DOHH2 (cell line): ENCODE measurements around the gene KRT85.

Experiments
- EZH2phosphoT487 ChIP-seq: fragments of 200-600 bp; sonication (generic); IDR thresholded peaks from 2 replicates; pipeline ENCODE4 v1.6.1; 2017; ENCODE audit warnings: borderline replicate concordance, mild to moderate bottlenecking, antibody characterized with exemption, low read length, moderate library complexity, mixed read lengths
- TF ChIP-seq, protein P1 (sequence below): fragments of 200-600 bp; sonication (generic); IDR thresholded peaks from one replicate; pipeline ENCODE4 v1.5.1; 2014; ENCODE audit warnings: antibody characterized with exemption, mild to moderate bottlenecking, low read depth, low read length; ENCODE audit not compliant: poor library complexity, severe bottlenecking

DNA sequence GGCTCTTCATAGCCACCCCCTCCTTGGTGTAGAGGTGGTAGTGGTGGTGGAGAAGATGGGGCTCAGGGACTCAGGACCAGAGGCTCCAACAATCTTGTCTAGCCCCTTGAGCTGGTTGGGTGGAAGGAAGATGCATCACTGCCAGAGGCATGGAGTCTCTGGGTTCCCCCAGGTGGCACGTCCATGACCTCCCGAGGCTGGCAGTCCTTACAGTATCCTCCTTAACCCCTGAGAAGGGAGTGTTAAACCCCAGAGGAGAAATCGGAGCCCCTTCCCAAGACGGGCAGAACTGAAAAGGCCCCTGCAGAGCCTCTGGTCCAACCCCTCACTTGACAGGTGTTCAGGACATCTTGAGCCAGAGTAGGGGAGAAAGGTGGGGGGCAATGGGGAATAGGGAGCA is 55.2 kb downstream of the KRT85 start:
- TF ChIP-seq, protein P1, sequence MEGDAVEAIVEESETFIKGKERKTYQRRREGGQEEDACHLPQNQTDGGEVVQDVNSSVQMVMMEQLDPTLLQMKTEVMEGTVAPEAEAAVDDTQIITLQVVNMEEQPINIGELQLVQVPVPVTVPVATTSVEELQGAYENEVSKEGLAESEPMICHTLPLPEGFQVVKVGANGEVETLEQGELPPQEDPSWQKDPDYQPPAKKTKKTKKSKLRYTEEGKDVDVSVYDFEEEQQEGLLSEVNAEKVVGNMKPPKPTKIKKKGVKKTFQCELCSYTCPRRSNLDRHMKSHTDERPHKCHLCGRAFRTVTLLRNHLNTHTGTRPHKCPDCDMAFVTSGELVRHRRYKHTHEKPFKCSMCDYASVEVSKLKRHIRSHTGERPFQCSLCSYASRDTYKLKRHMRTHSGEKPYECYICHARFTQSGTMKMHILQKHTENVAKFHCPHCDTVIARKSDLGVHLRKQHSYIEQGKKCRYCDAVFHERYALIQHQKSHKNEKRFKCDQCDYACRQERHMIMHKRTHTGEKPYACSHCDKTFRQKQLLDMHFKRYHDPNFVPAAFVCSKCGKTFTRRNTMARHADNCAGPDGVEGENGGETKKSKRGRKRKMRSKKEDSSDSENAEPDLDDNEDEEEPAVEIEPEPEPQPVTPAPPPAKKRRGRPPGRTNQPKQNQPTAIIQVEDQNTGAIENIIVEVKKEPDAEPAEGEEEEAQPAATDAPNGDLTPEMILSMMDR, result no peak
- no peak for TF ChIP-seq EZH2phosphoT487
